HepG2 (cell line): ENCODE measurements around the gene SRRM2. TPM values are rescaled to one million over a fixed set of nuclear protein-coding genes. Genes with fewer than 3 reads are reported as not detected.
A peak's percentile ranks its signal among the peaks of the same experiment; 100 is the strongest.

ENCODE experiments used
- ARID3A ChIP-seq: IDR thresholded peaks from 2 replicates; pipeline ENCODE4 v1.6.1; 2012; ENCODE audit warnings: low read depth, low read length, improper control_type of control experiment
- ELK4 ChIP-seq: sonication (generic); formaldehyde crosslinking; IDR thresholded peaks from 2 replicates; pipeline ENCODE4 v1.9.0; 2021; ENCODE audit warnings: missing genetic modification reagents, borderline replicate concordance
- FOXO4 ChIP-seq: sonication (generic); formaldehyde crosslinking; conservative IDR thresholded peaks from 2 replicates; pipeline ENCODE4 v1.8.1; 2023; ENCODE audit warnings: missing genetic modification reagents
- GABPB1 ChIP-seq: IDR thresholded peaks from 2 replicates; pipeline ENCODE4 v1.6.1; 2016; ENCODE audit warnings: mild to moderate bottlenecking, missing genetic modification reagents, moderate library complexity, missing compliant biosample characterization
- MEF2D ChIP-seq: sonication (generic); formaldehyde crosslinking; IDR thresholded peaks from 2 replicates; pipeline ENCODE4 v1.5.1; 2020; ENCODE audit warnings: mild to moderate bottlenecking, missing genetic modification reagents
- TSC22D2 ChIP-seq: sonication (generic); formaldehyde crosslinking; IDR thresholded peaks from 2 replicates; pipeline ENCODE4 v1.5.1; 2020; ENCODE audit warnings: missing genetic modification reagents, mild to moderate bottlenecking, borderline replicate concordance
- ZFAT ChIP-seq: sonication (generic); formaldehyde crosslinking; conservative IDR thresholded peaks from 2 replicates; pipeline ENCODE4 v1.8.1; 2023; ENCODE audit warnings: missing genetic modification reagents, inconsistent platforms
- ZMAT3 ChIP-seq: sonication (generic); formaldehyde crosslinking; conservative IDR thresholded peaks from 2 replicates; pipeline ENCODE4 v1.7.0; 2021; ENCODE audit warnings: missing genetic modification reagents
- ZNF430 ChIP-seq: sonication (generic); formaldehyde crosslinking; IDR thresholded peaks from 2 replicates; pipeline ENCODE4 v1.9.0; 2021; ENCODE audit warnings: mild to moderate bottlenecking, missing genetic modification reagents
- ZNF713 ChIP-seq: sonication (generic); formaldehyde crosslinking; IDR thresholded peaks from 2 replicates; pipeline ENCODE4 v1.4.0; 2020; ENCODE audit warnings: mild to moderate bottlenecking, missing genetic modification reagents
- ZNF761 ChIP-seq: sonication (generic); formaldehyde crosslinking; conservative IDR thresholded peaks from 2 replicates; pipeline ENCODE4 v1.4.0; 2020; ENCODE audit warnings: mild to moderate bottlenecking, missing genetic modification reagents
- polyA plus RNA-seq, 8 experiments: library from polyadenylated mRNA; depleted of rRNA in 3 of 8; stranded (reverse) in 7 of 8; unstranded in 1 of 8; fragments of >200 nt; fragmentation: Illumina TruSeq in 4 of 8; extraction: Trizol in 4 of 8; gene quantifications; 2 replicates each; pipeline versions ENCODE4 v1.2.1 to v1.2.3, GENCODE V29; 2011 to 2016; ENCODE audit warnings: low read depth in 4 of 8, missing spikeins in 1 of 8, mixed read lengths in 1 of 8; ENCODE audit not compliant: insufficient read depth in 1 of 8
- total RNA-seq, 5 experiments: library from RNA; depleted of rRNA; stranded (reverse); fragments of >200 nt; fragmentation: Illumina TruSeq; extraction: Trizol; gene quantifications; 2 replicates each; pipeline ENCODE4 v1.2.3, GENCODE V29; 2016; ENCODE audit warnings: low read depth in 1 of 5
- TF ChIP-seq, protein P1 (sequence below): sonication (generic); formaldehyde crosslinking; IDR thresholded peaks from 2 replicates; pipeline ENCODE4 v1.5.0; 2020; ENCODE audit warnings: mild to moderate bottlenecking, missing genetic modification reagents
- TF ChIP-seq, protein P2 (sequence below): sonication (generic); formaldehyde crosslinking; IDR thresholded peaks from 2 replicates; pipeline ENCODE4 v1.4.0; 2020; ENCODE audit warnings: missing genetic modification reagents, borderline replicate concordance
- TF ChIP-seq, protein P3 (sequence below): sonication (generic); formaldehyde crosslinking; IDR thresholded peaks from 2 replicates; pipeline ENCODE4 v1.9.0; 2022; ENCODE audit warnings: missing genetic modification reagents, mild to moderate bottlenecking, borderline replicate concordance

The SRRM2 gene
- total and polyA plus RNA-seq, 2 of the 13 experiments (the other 11 are each of a cell fraction or from before 2014, with no cell fraction given), result 50.4 to 112 TPM

DNA sequence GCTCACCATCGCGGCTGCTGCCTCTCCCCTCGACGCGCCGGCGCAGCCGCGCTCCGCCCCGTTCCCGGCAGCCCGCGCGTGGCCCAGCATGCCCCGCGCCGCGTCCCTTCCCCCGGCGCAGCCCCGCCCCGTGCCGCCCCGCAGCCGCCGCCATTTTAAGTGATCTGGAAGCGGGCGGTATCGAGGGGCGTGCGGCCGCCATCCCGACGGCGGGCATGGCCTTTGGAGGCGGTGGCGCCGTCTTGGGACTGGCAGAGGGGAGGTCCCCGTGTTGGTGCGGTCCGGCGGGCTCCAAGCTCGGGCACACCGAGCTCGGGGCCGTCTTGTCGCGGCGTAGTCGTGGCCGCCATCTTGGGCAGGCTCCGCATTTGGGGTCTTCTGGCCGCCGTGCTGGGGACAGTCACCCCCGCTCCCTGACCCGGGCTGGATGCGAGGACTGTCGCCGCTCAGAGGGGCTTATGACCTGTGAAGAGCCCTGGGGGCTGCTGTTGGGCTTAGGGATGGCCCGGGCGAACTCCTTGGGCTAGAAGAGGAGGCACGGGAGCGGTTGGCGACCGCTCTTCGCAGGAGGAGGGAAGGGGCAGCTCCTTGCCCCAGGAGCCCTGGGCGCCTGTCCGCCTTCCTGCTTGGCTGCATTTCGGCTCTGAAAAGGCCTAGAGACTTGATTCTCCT, 24.9 kb downstream of the SRRM2 start, which contains the start of gene ELOB (continued):
- TF ChIP-seq MEF2D (CRISPR knock-in tag) (0 out of 2 replicates have a peak, but pooled peaks have one; percentile 18), ZFAT (CRISPR knock-in tag) (no peak), ZNF713 (CRISPR knock-in tag) (peak; percentile 64; the same call in 1 of the 2 replicates), TSC22D2 (CRISPR knock-in tag) (peak; percentile 79; the same call in 1 of the 2 replicates), FOXO4 (CRISPR knock-in tag) (0 out of 2 replicates have a peak, but pooled peaks have one; percentile 55), GABPB1 (peak; percentile 76), ELK4 (CRISPR knock-in tag) (no peak), ZMAT3 (CRISPR knock-in tag) (peak; percentile 73; the same call in 1 of the 2 replicates), ZNF430 (CRISPR knock-in tag) (peak; percentile 73), ARID3A (no peak), ZNF761 (CRISPR knock-in tag) (peak; percentile 67; the same call in 1 of the 2 replicates)
- TF ChIP-seq, protein P1, sequence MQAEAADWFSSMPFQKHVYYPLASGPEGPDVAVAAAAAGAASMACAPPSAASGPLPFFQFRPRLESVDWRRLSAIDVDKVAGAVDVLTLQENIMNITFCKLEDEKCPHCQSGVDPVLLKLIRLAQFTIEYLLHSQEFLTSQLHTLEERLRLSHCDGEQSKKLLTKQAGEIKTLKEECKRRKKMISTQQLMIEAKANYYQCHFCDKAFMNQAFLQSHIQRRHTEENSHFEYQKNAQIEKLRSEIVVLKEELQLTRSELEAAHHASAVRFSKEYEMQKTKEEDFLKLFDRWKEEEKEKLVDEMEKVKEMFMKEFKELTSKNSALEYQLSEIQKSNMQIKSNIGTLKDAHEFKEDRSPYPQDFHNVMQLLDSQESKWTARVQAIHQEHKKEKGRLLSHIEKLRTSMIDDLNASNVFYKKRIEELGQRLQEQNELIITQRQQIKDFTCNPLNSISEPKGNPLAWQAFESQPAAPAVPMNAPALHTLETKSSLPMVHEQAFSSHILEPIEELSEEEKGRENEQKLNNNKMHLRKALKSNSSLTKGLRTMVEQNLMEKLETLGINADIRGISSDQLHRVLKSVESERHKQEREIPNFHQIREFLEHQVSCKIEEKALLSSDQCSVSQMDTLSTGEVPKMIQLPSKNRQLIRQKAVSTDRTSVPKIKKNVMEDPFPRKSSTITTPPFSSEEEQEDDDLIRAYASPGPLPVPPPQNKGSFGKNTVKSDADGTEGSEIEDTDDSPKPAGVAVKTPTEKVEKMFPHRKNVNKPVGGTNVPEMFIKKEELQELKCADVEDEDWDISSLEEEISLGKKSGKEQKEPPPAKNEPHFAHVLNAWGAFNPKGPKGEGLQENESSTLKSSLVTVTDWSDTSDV (CRISPR knock-in tag), result no peak
- TF ChIP-seq, protein P2, sequence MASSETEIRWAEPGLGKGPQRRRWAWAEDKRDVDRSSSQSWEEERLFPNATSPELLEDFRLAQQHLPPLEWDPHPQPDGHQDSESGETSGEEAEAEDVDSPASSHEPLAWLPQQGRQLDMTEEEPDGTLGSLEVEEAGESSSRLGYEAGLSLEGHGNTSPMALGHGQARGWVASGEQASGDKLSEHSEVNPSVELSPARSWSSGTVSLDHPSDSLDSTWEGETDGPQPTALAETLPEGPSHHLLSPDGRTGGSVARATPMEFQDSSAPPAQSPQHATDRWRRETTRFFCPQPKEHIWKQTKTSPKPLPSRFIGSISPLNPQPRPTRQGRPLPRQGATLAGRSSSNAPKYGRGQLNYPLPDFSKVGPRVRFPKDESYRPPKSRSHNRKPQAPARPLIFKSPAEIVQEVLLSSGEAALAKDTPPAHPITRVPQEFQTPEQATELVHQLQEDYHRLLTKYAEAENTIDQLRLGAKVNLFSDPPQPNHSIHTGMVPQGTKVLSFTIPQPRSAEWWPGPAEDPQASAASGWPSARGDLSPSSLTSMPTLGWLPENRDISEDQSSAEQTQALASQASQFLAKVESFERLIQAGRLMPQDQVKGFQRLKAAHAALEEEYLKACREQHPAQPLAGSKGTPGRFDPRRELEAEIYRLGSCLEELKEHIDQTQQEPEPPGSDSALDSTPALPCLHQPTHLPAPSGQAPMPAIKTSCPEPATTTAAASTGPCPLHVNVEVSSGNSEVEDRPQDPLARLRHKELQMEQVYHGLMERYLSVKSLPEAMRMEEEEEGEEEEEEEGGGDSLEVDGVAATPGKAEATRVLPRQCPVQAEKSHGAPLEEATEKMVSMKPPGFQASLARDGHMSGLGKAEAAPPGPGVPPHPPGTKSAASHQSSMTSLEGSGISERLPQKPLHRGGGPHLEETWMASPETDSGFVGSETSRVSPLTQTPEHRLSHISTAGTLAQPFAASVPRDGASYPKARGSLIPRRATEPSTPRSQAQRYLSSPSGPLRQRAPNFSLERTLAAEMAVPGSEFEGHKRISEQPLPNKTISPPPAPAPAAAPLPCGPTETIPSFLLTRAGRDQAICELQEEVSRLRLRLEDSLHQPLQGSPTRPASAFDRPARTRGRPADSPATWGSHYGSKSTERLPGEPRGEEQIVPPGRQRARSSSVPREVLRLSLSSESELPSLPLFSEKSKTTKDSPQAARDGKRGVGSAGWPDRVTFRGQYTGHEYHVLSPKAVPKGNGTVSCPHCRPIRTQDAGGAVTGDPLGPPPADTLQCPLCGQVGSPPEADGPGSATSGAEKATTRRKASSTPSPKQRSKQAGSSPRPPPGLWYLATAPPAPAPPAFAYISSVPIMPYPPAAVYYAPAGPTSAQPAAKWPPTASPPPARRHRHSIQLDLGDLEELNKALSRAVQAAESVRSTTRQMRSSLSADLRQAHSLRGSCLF (CRISPR knock-in tag), result no peak
- TF ChIP-seq, protein P3, sequence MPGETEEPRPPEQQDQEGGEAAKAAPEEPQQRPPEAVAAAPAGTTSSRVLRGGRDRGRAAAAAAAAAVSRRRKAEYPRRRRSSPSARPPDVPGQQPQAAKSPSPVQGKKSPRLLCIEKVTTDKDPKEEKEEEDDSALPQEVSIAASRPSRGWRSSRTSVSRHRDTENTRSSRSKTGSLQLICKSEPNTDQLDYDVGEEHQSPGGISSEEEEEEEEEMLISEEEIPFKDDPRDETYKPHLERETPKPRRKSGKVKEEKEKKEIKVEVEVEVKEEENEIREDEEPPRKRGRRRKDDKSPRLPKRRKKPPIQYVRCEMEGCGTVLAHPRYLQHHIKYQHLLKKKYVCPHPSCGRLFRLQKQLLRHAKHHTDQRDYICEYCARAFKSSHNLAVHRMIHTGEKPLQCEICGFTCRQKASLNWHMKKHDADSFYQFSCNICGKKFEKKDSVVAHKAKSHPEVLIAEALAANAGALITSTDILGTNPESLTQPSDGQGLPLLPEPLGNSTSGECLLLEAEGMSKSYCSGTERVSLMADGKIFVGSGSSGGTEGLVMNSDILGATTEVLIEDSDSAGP (CRISPR knock-in tag), result peak; percentile 54; the same call in 1 of the 2 replicates
